ENCODE results near the gene CIDEC.

CIDEC gene

DNA sequence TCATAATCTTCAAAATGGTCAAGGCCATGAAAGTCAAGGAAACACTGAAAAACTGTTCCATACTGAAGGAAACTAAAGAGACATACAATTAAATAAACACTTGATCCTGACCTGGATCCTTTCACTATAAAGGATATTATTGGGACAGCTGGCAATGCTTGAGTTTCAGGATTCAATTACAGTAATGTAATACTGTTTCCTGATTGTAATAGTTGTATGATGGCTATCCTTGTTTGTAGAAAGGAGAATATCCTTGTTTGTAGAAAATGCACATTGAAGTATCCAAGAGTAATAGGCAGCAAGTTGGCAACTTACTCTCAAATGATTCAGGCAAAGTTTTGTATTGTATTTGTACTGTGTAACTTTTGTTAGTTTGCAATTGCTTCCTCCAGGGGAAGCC, 4.6 kb downstream of the CIDEC start:
- TF ChIP-seq, protein P1, sequence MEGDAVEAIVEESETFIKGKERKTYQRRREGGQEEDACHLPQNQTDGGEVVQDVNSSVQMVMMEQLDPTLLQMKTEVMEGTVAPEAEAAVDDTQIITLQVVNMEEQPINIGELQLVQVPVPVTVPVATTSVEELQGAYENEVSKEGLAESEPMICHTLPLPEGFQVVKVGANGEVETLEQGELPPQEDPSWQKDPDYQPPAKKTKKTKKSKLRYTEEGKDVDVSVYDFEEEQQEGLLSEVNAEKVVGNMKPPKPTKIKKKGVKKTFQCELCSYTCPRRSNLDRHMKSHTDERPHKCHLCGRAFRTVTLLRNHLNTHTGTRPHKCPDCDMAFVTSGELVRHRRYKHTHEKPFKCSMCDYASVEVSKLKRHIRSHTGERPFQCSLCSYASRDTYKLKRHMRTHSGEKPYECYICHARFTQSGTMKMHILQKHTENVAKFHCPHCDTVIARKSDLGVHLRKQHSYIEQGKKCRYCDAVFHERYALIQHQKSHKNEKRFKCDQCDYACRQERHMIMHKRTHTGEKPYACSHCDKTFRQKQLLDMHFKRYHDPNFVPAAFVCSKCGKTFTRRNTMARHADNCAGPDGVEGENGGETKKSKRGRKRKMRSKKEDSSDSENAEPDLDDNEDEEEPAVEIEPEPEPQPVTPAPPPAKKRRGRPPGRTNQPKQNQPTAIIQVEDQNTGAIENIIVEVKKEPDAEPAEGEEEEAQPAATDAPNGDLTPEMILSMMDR (IDR thresholded peaks at IDR 0.05), result no peak

- TF ChIP-seq, protein P1 (IDR thresholded peaks at IDR 0.05), result no peak
Measured at GRCh38 chr3:9870978-9871377, 9.1 kb downstream of the CIDEC start.

- TF ChIP-seq, protein P1 (IDR thresholded peaks at IDR 0.05), result no peak
Measured at GRCh38 chr3:9869955-9870354, 10.1 kb downstream of the CIDEC start.

DNA sequence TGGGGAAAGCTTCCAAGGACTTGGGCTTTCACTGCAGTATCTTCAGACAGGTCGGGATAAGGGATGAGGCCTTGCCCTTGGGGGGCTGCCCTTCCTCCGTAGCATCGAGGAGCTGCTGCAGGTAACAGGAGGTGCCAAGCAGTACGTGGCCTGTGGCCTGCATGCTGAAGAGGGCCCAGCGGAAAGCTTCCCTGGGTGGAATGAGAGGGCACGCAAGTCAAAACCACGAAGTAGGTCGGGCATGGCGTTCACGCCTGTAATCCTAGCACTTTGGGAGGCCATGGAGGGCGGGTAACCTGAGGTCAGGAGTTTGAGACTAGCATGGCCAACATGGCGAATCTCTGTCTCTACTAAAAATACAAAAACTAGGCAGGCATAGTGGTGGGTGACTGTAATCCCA, 12.9 kb downstream of the CIDEC start:
- TF ChIP-seq, protein P1 (IDR thresholded peaks at IDR 0.05), result no peak

- TF ChIP-seq, protein P1 (IDR thresholded peaks at IDR 0.05), result no peak
Measured at GRCh38 chr3:9866639-9867038, 13.4 kb downstream of the CIDEC start.

DNA sequence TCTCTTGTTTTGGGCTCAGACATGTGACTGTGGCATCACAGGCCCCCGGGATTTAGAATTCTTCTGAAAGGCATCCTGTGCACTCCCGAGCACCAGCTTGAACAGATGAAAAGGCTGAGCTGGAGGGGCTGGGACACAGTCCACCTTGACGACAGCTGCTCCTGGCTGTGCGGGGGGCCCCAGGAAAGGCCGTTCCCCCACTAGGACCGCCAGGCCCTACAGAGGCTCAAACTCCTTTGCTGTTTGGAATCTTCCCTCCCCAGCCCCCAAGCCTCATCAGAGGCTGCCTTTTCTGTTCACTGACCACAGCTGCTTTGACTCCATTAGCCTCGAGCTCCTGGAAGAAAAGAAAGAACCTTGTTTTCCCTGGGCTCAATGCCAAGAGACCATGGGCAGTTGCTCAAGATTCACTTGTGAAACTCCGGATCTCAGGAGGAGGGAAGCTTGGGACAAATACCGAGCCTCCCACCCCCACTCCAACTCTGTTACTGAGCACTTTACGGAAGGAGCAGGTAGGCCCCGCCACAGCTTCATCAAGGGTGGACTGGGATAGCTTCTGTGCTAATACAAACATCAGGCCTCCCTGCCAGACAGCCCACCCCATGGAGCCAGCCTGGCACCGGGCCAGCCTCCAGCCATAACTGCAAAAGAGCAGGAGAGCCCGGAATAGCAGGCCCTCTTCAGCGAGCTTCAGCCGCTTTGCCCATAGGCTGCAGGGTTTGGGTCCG, 15.7 kb downstream of the CIDEC start:
- TF ChIP-seq, protein P1 (IDR thresholded peaks at IDR 0.05), result no peak

DNA sequence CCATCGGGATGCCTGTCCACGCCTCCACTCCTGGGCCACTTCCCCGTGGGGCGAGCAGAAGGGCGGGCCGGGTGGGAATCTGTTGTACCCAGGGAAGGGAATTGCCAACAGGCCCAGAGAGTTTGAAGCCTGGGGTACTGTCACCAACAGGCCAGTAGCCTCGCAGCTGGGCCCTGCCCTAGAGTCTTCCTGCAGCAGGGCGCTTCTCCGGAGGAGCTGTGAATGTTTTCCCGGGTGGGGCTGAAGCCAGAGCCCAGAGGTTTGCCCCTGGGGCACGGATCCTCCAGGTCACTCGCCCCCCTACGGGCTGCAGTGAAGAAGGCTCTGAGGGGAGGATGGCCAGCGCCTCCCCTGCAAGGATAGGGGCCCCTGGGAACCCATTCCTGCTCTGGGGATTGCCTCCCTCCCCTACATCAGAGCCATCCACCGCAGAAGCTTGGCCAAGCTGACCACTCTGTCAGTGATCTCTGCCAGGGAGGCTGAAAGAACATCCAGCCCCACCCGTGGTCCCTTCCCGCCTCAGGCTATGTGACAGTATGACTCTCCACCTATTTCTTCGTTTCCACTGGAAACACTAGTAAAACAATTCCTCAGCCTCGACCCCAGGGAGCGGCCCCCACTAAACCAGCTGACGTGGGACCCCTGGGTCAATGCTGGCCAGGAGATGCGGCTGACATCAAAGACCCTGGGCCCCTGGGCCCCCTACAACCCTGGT, 16.8 kb downstream of the CIDEC start:
- TF ChIP-seq, protein P1 (IDR thresholded peaks at IDR 0.05), result no peak

Data from LNCAP (cell line).